HG03175 (cell line): ENCODE results near the gene AGTPBP1.
A peak's percentile ranks its signal among the peaks of the same experiment; 100 is the strongest.
"Not testable (repeated sequence)": the region's sequence is repeated elsewhere in the genome, so short reads cannot be mapped to it uniquely, and the experiment has no call there.

Experiments
- ATAC-seq: cut with Tn5 transposase; IDR thresholded peaks from one replicate; pipeline ENCODE4 v1.9.1; 2021; ENCODE audit warnings: mild to moderate bottlenecking, moderate library complexity; ENCODE audit not compliant: unreplicated experiment

AGTPBP1 gene

GRCh38 chr9:85717818-85718217 lies 23.9 kb downstream of the AGTPBP1 start:
- not testable (repeated sequence) for ATAC-seq

GRCh38 chr9:85717220-85717619 lies 24.5 kb downstream of the AGTPBP1 start:
- ATAC-seq = no peak

GRCh38 chr9:85716031-85716877 lies 25.5 kb downstream of the AGTPBP1 start:
- ATAC-seq = peak; percentile 67

GRCh38 chr9:85715587-85715986 lies 26.2 kb downstream of the AGTPBP1 start:
- ATAC-seq = peak; percentile 86

- ATAC-seq = no peak
These were observed 27.9 kb downstream of the AGTPBP1 start for GRCh38 chr9:85713897-85714296.

- no peak for ATAC-seq
These were observed 37.0 kb downstream of the AGTPBP1 start for GRCh38 chr9:85704744-85705143.

GRCh38 chr9:85703398-85703797 lies 38.4 kb downstream of the AGTPBP1 start:
- ATAC-seq = no peak

GRCh38 chr9:85702726-85703289 lies 38.9 kb downstream of the AGTPBP1 start:
- no peak for ATAC-seq

GRCh38 chr9:85702191-85702590 lies 39.6 kb downstream of the AGTPBP1 start:
- no peak for ATAC-seq

GRCh38 chr9:85700330-85700729 lies 41.4 kb downstream of the AGTPBP1 start:
- no peak for ATAC-seq

- ATAC-seq = no peak
These were observed 53.4 kb downstream of the AGTPBP1 start for GRCh38 chr9:85688361-85688760.

GRCh38 chr9:85685081-85685480 lies 56.7 kb downstream of the AGTPBP1 start:
- ATAC-seq = no peak

- ATAC-seq = no peak
These were observed 65.0 kb downstream of the AGTPBP1 start for GRCh38 chr9:85676790-85677189.

- ATAC-seq = no peak
These were observed 74.4 kb downstream of the AGTPBP1 start for GRCh38 chr9:85667374-85667773.

- no peak for ATAC-seq
These were observed 75.7 kb downstream of the AGTPBP1 start for GRCh38 chr9:85666086-85666485.

GRCh38 chr9:85662573-85662972 lies 79.2 kb downstream of the AGTPBP1 start:
- no peak for ATAC-seq

- no peak for ATAC-seq
These were observed 83.0 kb downstream of the AGTPBP1 start for GRCh38 chr9:85658716-85659115.

GRCh38 chr9:85653153-85653552 lies 88.6 kb downstream of the AGTPBP1 start:
- no peak for ATAC-seq

GRCh38 chr9:85647571-85647970 lies 94.2 kb downstream of the AGTPBP1 start:
- peak; percentile 90 for ATAC-seq

- ATAC-seq = no peak
These were observed 95.7 kb downstream of the AGTPBP1 start for GRCh38 chr9:85645909-85646627.

GRCh38 chr9:85640425-85640824 lies 101.3 kb downstream of the AGTPBP1 start:
- no peak for ATAC-seq

GRCh38 chr9:85639675-85640186 lies 102.0 kb downstream of the AGTPBP1 start:
- ATAC-seq = no peak
